Astrocyte (in vitro differentiated cells and primary cell): ENCODE results near the gene PLPPR2. TPM values are rescaled to one million over a fixed set of nuclear protein-coding genes. Genes with fewer than 3 reads are reported as not detected.

ENCODE experiments used
- DNase-seq: peaks from one replicate; pipeline ENCODE4 v3.0.0-alpha.2; 2010; ENCODE audit warnings: low read depth
- FAIRE-seq: peaks from 2 replicates; lab custom pipeline; 2011; peaks lifted over from hg19 to GRCh38; lab: Jason Lieb, UNC
- H2AFZ ChIP-seq: 2 replicates; pipeline ENCODE4 v1.6.0; 2012; ENCODE audit warnings: low read depth, low read length, inconsistent platforms
- H3K27ac ChIP-seq: 2 replicates; pipeline ENCODE4 v1.5.1; 2011; ENCODE audit warnings: low read depth, low read length, inconsistent platforms
- H3K27me3 ChIP-seq: 2 replicates; pipeline ENCODE4 v1.6.0; 2011; ENCODE audit warnings: low read length, inconsistent platforms; ENCODE audit not compliant: insufficient read depth
- H3K36me3 ChIP-seq: 2 replicates; pipeline ENCODE4 v1.5.1; 2011; ENCODE audit warnings: low read length, inconsistent platforms; ENCODE audit not compliant: insufficient read depth
- H3K4me1 ChIP-seq: 2 replicates; pipeline ENCODE4 v1.5.1; 2011; ENCODE audit warnings: low read length, inconsistent platforms; ENCODE audit not compliant: insufficient read depth
- H3K4me2 ChIP-seq: 2 replicates; pipeline ENCODE4 v1.6.0; 2012; ENCODE audit warnings: low read length, inconsistent platforms
- H3K4me3 ChIP-seq: 2 replicates; pipeline ENCODE4 v1.5.1; 2011; ENCODE audit warnings: low read depth, mild to moderate bottlenecking, low read length, inconsistent platforms; ENCODE audit not compliant: insufficient read depth
- H3K79me2 ChIP-seq: 2 replicates; pipeline ENCODE4 v1.6.0; 2012; ENCODE audit warnings: mild to moderate bottlenecking, low read length, inconsistent platforms; ENCODE audit not compliant: insufficient read depth
- H3K9ac ChIP-seq: 2 replicates; pipeline ENCODE4 v1.6.0; 2012; ENCODE audit warnings: mild to moderate bottlenecking, low read length, inconsistent platforms
- H3K9me3 ChIP-seq: 2 replicates; pipeline ENCODE4 v1.5.1; 2012; ENCODE audit warnings: low read depth, mild to moderate bottlenecking, low read length, inconsistent platforms; ENCODE audit not compliant: insufficient read depth
- H4K20me1 ChIP-seq: 2 replicates; pipeline ENCODE4 v1.6.0; 2012; ENCODE audit warnings: low read length, inconsistent platforms; ENCODE audit not compliant: insufficient read depth
- H3K27ac Mint-ChIP-seq: one replicate; pipeline ENCODE4 v1.8.0; 2021; ENCODE audit warnings: mild to moderate bottlenecking, mixed read lengths; ENCODE audit not compliant: unreplicated experiment
- H3K27me3 Mint-ChIP-seq: one replicate; pipeline ENCODE4 v1.8.0; 2021; ENCODE audit warnings: low read depth, mixed read lengths; ENCODE audit not compliant: unreplicated experiment
- H3K36me3 Mint-ChIP-seq: one replicate; pipeline ENCODE4 v1.8.0; 2021; ENCODE audit warnings: low read depth, mixed read lengths; ENCODE audit not compliant: unreplicated experiment
- H3K4me1 Mint-ChIP-seq: one replicate; pipeline ENCODE4 v1.8.0; 2021; ENCODE audit warnings: low read depth, mixed read lengths; ENCODE audit not compliant: unreplicated experiment
- H3K4me3 Mint-ChIP-seq: one replicate; pipeline ENCODE4 v1.8.0; 2021; ENCODE audit warnings: mild to moderate bottlenecking, moderate library complexity, mixed read lengths; ENCODE audit not compliant: unreplicated experiment
- H3K9me3 Mint-ChIP-seq: one replicate; pipeline ENCODE4 v1.8.0; 2021; ENCODE audit warnings: mild to moderate bottlenecking, mixed read lengths; ENCODE audit not compliant: unreplicated experiment
- EZH2 ChIP-seq: IDR thresholded peaks from 2 replicates; pipeline ENCODE4 v1.6.1; 2012; ENCODE audit warnings: mild to moderate bottlenecking, low read length, inconsistent platforms; ENCODE audit not compliant: insufficient read depth
- total RNA-seq: library from RNA; stranded (reverse); gene quantifications from 2 replicates; pipeline ENCODE4 v1.2.1, GENCODE V29; 2021
- TF ChIP-seq, protein P1 (sequence below): IDR thresholded peaks from 2 replicates; pipeline ENCODE4 v1.5.1; 2011; ENCODE audit warnings: low read depth, mild to moderate bottlenecking, inconsistent platforms, low read length, moderate library complexity; ENCODE audit not compliant: insufficient read depth

Gene PLPPR2
- total RNA-seq, 1 donor from 2014 or later, result 37.8 TPM

DNA sequence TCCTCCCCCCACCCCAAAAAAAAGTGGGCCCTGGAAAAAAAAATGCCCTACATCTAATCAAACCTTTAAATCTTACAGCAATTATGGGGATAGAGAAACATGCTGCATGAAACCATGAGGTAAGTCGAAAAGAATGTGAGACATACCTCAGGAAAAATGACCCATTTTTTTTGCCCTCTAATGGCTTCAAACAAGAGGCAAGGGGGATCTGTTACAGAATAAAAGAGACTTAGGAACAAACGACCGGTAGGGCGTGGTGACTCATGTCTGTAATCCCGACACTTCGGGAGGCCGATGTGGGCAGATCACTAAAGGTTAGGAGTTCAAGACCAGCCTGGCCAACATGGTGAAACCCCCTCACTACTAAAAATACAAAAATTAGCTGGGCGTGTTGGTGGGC lies 55.5 kb downstream of the PLPPR2 start:
- TF ChIP-seq, protein P1, sequence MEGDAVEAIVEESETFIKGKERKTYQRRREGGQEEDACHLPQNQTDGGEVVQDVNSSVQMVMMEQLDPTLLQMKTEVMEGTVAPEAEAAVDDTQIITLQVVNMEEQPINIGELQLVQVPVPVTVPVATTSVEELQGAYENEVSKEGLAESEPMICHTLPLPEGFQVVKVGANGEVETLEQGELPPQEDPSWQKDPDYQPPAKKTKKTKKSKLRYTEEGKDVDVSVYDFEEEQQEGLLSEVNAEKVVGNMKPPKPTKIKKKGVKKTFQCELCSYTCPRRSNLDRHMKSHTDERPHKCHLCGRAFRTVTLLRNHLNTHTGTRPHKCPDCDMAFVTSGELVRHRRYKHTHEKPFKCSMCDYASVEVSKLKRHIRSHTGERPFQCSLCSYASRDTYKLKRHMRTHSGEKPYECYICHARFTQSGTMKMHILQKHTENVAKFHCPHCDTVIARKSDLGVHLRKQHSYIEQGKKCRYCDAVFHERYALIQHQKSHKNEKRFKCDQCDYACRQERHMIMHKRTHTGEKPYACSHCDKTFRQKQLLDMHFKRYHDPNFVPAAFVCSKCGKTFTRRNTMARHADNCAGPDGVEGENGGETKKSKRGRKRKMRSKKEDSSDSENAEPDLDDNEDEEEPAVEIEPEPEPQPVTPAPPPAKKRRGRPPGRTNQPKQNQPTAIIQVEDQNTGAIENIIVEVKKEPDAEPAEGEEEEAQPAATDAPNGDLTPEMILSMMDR, result no peak
- TF ChIP-seq EZH2, result no peak
- no peak overlapping the region for H3K4me2 ChIP-seq
- H3K27me3 ChIP-seq, result peaks cover 3% of the 10 kb centered on the region
- no peaks in the 10 kb centered on the region for H3K36me3 Mint-ChIP-seq
- no peak overlapping the region for H2AFZ ChIP-seq
- H3K4me3 ChIP-seq, result no peak overlapping the region
- H3K4me1 ChIP-seq, result peaks cover 3% of the 10 kb centered on the region
- peak; percentile 22 for DNase-seq
- H3K9ac ChIP-seq, result no peak overlapping the region
- H3K79me2 ChIP-seq, result no peaks in the 10 kb centered on the region
- no peak overlapping the region for H3K4me3 Mint-ChIP-seq
- H3K27ac ChIP-seq, result no peak overlapping the region
- no peaks in the 10 kb centered on the region for H3K9me3 Mint-ChIP-seq
- peaks cover 2% of the 10 kb centered on the region for H3K4me1 Mint-ChIP-seq
- no peaks in the 10 kb centered on the region for H3K27me3 Mint-ChIP-seq
- no peaks in the 10 kb centered on the region for H4K20me1 ChIP-seq
- no peaks in the 10 kb centered on the region for H3K36me3 ChIP-seq
- H3K27ac Mint-ChIP-seq, result no peak overlapping the region
- no peaks in the 10 kb centered on the region for H3K9me3 ChIP-seq
- FAIRE-seq, result no peak

GRCh38 chr19:11414544-11414943 lies 59.3 kb downstream of the PLPPR2 start:
- no peaks in the 10 kb centered on the region for H4K20me1 ChIP-seq
- H3K4me1 ChIP-seq, result peaks cover 3% of the 10 kb centered on the region
- H2AFZ ChIP-seq, result no peak overlapping the region
- H3K27ac ChIP-seq, result no peak overlapping the region
- H3K4me3 ChIP-seq, result no peak overlapping the region
- TF ChIP-seq EZH2, result no peak
- TF ChIP-seq, protein P1, result no peak
- Mint-ChIP-seq H3K27me3 (peaks cover 13% of the 10 kb centered on the region), H3K36me3 (no peaks in the 10 kb centered on the region), H3K27ac (no peak overlapping the region), H3K4me1 (peaks cover 2% of the 10 kb centered on the region), H3K9me3 (no peaks in the 10 kb centered on the region), H3K4me3 (no peak overlapping the region)
- FAIRE-seq (no peak), DNase-seq (no peak)
- no peak overlapping the region for H3K4me2 ChIP-seq
- peaks cover 17% of the 10 kb centered on the region for H3K27me3 ChIP-seq
- H3K79me2 ChIP-seq, result no peaks in the 10 kb centered on the region
- H3K9me3 ChIP-seq, result no peaks in the 10 kb centered on the region
- no peak overlapping the region for H3K9ac ChIP-seq
- no peaks in the 10 kb centered on the region for H3K36me3 ChIP-seq

Other genes starting within 250 kb of the PLPPR2 start
- 2.0 and 3.2 TPM in 2 replicates for gene SPC24, start 199.7 kb upstream of the PLPPR2 start, total RNA-seq
- 50.3 and 55.2 TPM in 2 replicates for gene KANK2, start 157.9 kb upstream of the PLPPR2 start, total RNA-seq
- gene ANGPTL8, start 115.8 kb upstream of the PLPPR2 start, total RNA-seq, result not detected in 2 replicates
- gene DOCK6, start 92.9 kb upstream of the PLPPR2 start, total RNA-seq, result 38.3 and 48.2 TPM in 2 replicates
- gene TSPAN16, start 59.3 kb upstream of the PLPPR2 start, total RNA-seq, result not detected in 2 replicates
- gene RAB3D, start 15.8 kb upstream of the PLPPR2 start, total RNA-seq, result 8.0 and 14.4 TPM in 2 replicates
- gene TMEM205, start 9.2 kb upstream of the PLPPR2 start, total RNA-seq, result 45.0 and 46.0 TPM in 2 replicates
- gene CCDC159, start 8.9 kb upstream of the PLPPR2 start, total RNA-seq, result 11.8 and 14.8 TPM in 2 replicates
- gene SWSAP1, start 19.2 kb downstream of the PLPPR2 start, total RNA-seq, result 1.7 and 1.8 TPM in 2 replicates
- gene EPOR, start 28.9 kb downstream of the PLPPR2 start, total RNA-seq, result 4.4 and 4.7 TPM in 2 replicates
- gene RGL3, start 63.9 kb downstream of the PLPPR2 start, total RNA-seq, result 1.3 and 3.6 TPM in 2 replicates
- 0.62 and 0.66 TPM in 2 replicates for gene ODAD3, start 79.7 kb downstream of the PLPPR2 start, total RNA-seq
- 405 and 431 TPM in 2 replicates for gene PRKCSH, start 80.2 kb downstream of the PLPPR2 start, total RNA-seq
- not detected in 2 replicates for gene ELAVL3, start 125.6 kb downstream of the PLPPR2 start, total RNA-seq
- gene ZNF653, start 150.4 kb downstream of the PLPPR2 start, total RNA-seq, result 5.5 and 7.6 TPM in 2 replicates
- gene ECSIT, start 173.7 kb downstream of the PLPPR2 start, total RNA-seq, result 17.8 and 21.9 TPM in 2 replicates
- gene CNN1, start 183.4 kb downstream of the PLPPR2 start, total RNA-seq, result 201 and 236 TPM in 2 replicates
- 75.7 and 78.8 TPM in 2 replicates for gene ELOF1, start 203.8 kb downstream of the PLPPR2 start, total RNA-seq
- not detected in 2 replicates for gene ACP5, start 222.2 kb downstream of the PLPPR2 start, total RNA-seq
- gene ZNF627, start 242.1 kb downstream of the PLPPR2 start, total RNA-seq, result 20.4 and 20.5 TPM in 2 replicates